ENCODE data around the gene LETMD1.

LETMD1 gene

GRCh38 chr12:51025836-51026638, 22.1 kb upstream of the LETMD1 start, which contains the start of gene SLC11A2:
Gene SLC11A2 (minus strand): TSS chr12:51026384. CDS start chr12:51010728, 15,656 bp downstream.
- H3K9ac ChIP-seq (ENCODE audit: low read depth, low read length, poor library complexity, severe bottlenecking), result peak within 1 kb of the TSS; percentile 93
- peaks cover 15% of the 10 kb centered on the region for H4K20me1 ChIP-seq (ENCODE audit: insufficient read depth, low read length, poor library complexity, severe bottlenecking)
- H3K36me3 ChIP-seq (ENCODE audit: insufficient read depth, low read length), result no peaks in the 10 kb centered on the region
- no peaks in the 10 kb centered on the region for H3K9me3 ChIP-seq (ENCODE audit: insufficient read depth, low read depth, low read length)
- H3K4me2 ChIP-seq (ENCODE audit: low read depth, low read length, poor library complexity, severe bottlenecking), result peak within 1 kb of the TSS; percentile 97
- H3K27me3 ChIP-seq (ENCODE audit: insufficient read depth, low read length, poor library complexity, severe bottlenecking), result no peaks in the 10 kb centered on the region
- TF ChIP-seq EZH2phosphoT487 (IDR thresholded peaks at IDR 0.05; ENCODE audit: borderline replicate concordance), result no peak
- no peak for TF ChIP-seq CTCF (conservative IDR thresholded peaks at IDR 0.05; ENCODE audit: low read length)
- no peaks in the 10 kb centered on the region for H3K9me2 ChIP-seq (replicated peaks; ENCODE audit: low read depth, low read length)
- peaks cover 46% of the 10 kb centered on the region for H3K4me1 ChIP-seq (ENCODE audit: insufficient read depth, low read length, poor library complexity, severe bottlenecking)
- peaks cover 52% of the 10 kb centered on the region for H3K79me2 ChIP-seq (ENCODE audit: insufficient read depth, low read length)
- no peaks in the 10 kb centered on the region for H3F3A ChIP-seq (ENCODE audit: low read depth)
- peak within 1 kb of the TSS; percentile 93 for H3K4me3 ChIP-seq (ENCODE audit: low read length, poor library complexity, severe bottlenecking)
- peak within 1 kb of the TSS; percentile 89 for H2AFZ ChIP-seq (ENCODE audit: low read length)

- H3K9me3 ChIP-seq (ENCODE audit: insufficient read depth, low read depth, low read length), result no peaks in the 10 kb centered on the region
- no peak for TF ChIP-seq CTCF (conservative IDR thresholded peaks at IDR 0.05; ENCODE audit: low read length)
- no peak for TF ChIP-seq EZH2phosphoT487 (IDR thresholded peaks at IDR 0.05; ENCODE audit: borderline replicate concordance)
- H3K9me2 ChIP-seq (replicated peaks; ENCODE audit: low read depth, low read length), result no peaks in the 10 kb centered on the region
- no peaks in the 10 kb centered on the region for H3F3A ChIP-seq (ENCODE audit: low read depth)
- H4K20me1 ChIP-seq (ENCODE audit: insufficient read depth, low read length, poor library complexity, severe bottlenecking), result peaks cover 15% of the 10 kb centered on the region
- peaks cover 38% of the 10 kb centered on the region for H3K79me2 ChIP-seq (ENCODE audit: insufficient read depth, low read length)
- H3K9ac ChIP-seq (ENCODE audit: low read depth, low read length, poor library complexity, severe bottlenecking), result no peak overlapping the region
- H3K4me1 ChIP-seq (ENCODE audit: insufficient read depth, low read length, poor library complexity, severe bottlenecking), result peaks cover 33% of the 10 kb centered on the region
- H3K4me3 ChIP-seq (ENCODE audit: low read length, poor library complexity, severe bottlenecking), result no peak overlapping the region
- H3K36me3 ChIP-seq (ENCODE audit: insufficient read depth, low read length), result no peaks in the 10 kb centered on the region
- H3K4me2 ChIP-seq (ENCODE audit: low read depth, low read length, poor library complexity, severe bottlenecking), result no peak overlapping the region
- no peaks in the 10 kb centered on the region for H3K27me3 ChIP-seq (ENCODE audit: insufficient read depth, low read length, poor library complexity, severe bottlenecking)
- no peak overlapping the region for H2AFZ ChIP-seq (ENCODE audit: low read length)
These were observed 20.7 kb upstream of the LETMD1 start for GRCh38 chr12:51027342-51027835.

- Histone ChIP-seq H3K79me2 (ENCODE audit: insufficient read depth, low read length) (peaks cover 29% of the 10 kb centered on the region), H3K9me3 (ENCODE audit: insufficient read depth, low read depth, low read length) (no peaks in the 10 kb centered on the region), H3K36me3 (ENCODE audit: insufficient read depth, low read length) (no peaks in the 10 kb centered on the region), H3F3A (ENCODE audit: low read depth) (no peaks in the 10 kb centered on the region), H3K9ac (ENCODE audit: low read depth, low read length, poor library complexity, severe bottlenecking) (no peak overlapping the region), H3K27me3 (ENCODE audit: insufficient read depth, low read length, poor library complexity, severe bottlenecking) (no peaks in the 10 kb centered on the region), H3K4me3 (ENCODE audit: low read length, poor library complexity, severe bottlenecking) (no peak overlapping the region), H3K9me2 (replicated peaks; ENCODE audit: low read depth, low read length) (no peaks in the 10 kb centered on the region), H3K4me1 (ENCODE audit: insufficient read depth, low read length, poor library complexity, severe bottlenecking) (peaks cover 24% of the 10 kb centered on the region), H4K20me1 (ENCODE audit: insufficient read depth, low read length, poor library complexity, severe bottlenecking) (peaks cover 14% of the 10 kb centered on the region), H3K4me2 (ENCODE audit: low read depth, low read length, poor library complexity, severe bottlenecking) (peak overlapping the region; percentile 43), H2AFZ (ENCODE audit: low read length) (peak overlapping the region; percentile 21; the same call in 1 of the 2 replicates)
- TF ChIP-seq CTCF (conservative IDR thresholded peaks at IDR 0.05; ENCODE audit: low read length) (peak; percentile 70), EZH2phosphoT487 (IDR thresholded peaks at IDR 0.05; ENCODE audit: borderline replicate concordance) (no peak)
These were observed 19.9 kb upstream of the LETMD1 start for GRCh38 chr12:51028126-51028812.
